ENCODE results near the gene FMN2.

FMN2 gene

GRCh38 chr1:240385985-240386978, 294.6 kb downstream of the FMN2 start:
- TF ChIP-seq POLR2AphosphoS5 (IDR thresholded peaks at IDR 0.05; ENCODE audit: low read depth, low read length): no peak
- TF ChIP-seq SIN3A (IDR thresholded peaks at IDR 0.05; ENCODE audit: borderline replicate concordance, insufficient read depth, low read length): no peak
- no peak for TF ChIP-seq TAF1 (IDR thresholded peaks at IDR 0.05; ENCODE audit: borderline replicate concordance, insufficient read depth, low read length)
- no peak for TF ChIP-seq REST (IDR thresholded peaks at IDR 0.05; ENCODE audit: insufficient read depth in 1 of 2, low read depth in 2 of 2, low read length in 2 of 2)
- no peak for TF ChIP-seq FOXP2 (optimal IDR thresholded peaks at IDR 0.05; ENCODE audit: borderline replicate concordance, extremely low read depth, extremely low read length, insufficient read depth)

- TF ChIP-seq REST (IDR thresholded peaks at IDR 0.05; ENCODE audit: insufficient read depth in 1 of 2, low read depth in 2 of 2, low read length in 2 of 2) (no peak), SIN3A (IDR thresholded peaks at IDR 0.05; ENCODE audit: borderline replicate concordance, insufficient read depth, low read length) (no peak), POLR2AphosphoS5 (IDR thresholded peaks at IDR 0.05; ENCODE audit: low read depth, low read length) (no peak), FOXP2 (optimal IDR thresholded peaks at IDR 0.05; ENCODE audit: borderline replicate concordance, extremely low read depth, extremely low read length, insufficient read depth) (no peak), TAF1 (IDR thresholded peaks at IDR 0.05; ENCODE audit: borderline replicate concordance, insufficient read depth, low read length) (no peak)
Measured at GRCh38 chr1:240387051-240387450, 295.4 kb downstream of the FMN2 start.

- TF ChIP-seq TAF1 (IDR thresholded peaks at IDR 0.05; ENCODE audit: borderline replicate concordance, insufficient read depth, low read length) (no peak), POLR2AphosphoS5 (IDR thresholded peaks at IDR 0.05; ENCODE audit: low read depth, low read length) (no peak), REST (IDR thresholded peaks at IDR 0.05; ENCODE audit: insufficient read depth in 1 of 2, low read depth in 2 of 2, low read length in 2 of 2) (no peak), FOXP2 (optimal IDR thresholded peaks at IDR 0.05; ENCODE audit: borderline replicate concordance, extremely low read depth, extremely low read length, insufficient read depth) (no peak)
Measured at GRCh38 chr1:240391660-240392260, 300.1 kb downstream of the FMN2 start.

- TF ChIP-seq POLR2AphosphoS5 (IDR thresholded peaks at IDR 0.05; ENCODE audit: low read depth, low read length): no peak
- TF ChIP-seq TAF1 (IDR thresholded peaks at IDR 0.05; ENCODE audit: borderline replicate concordance, insufficient read depth, low read length): no peak
- no peak for TF ChIP-seq SIN3A (IDR thresholded peaks at IDR 0.05; ENCODE audit: borderline replicate concordance, insufficient read depth, low read length)
- TF ChIP-seq FOXP2 (optimal IDR thresholded peaks at IDR 0.05; ENCODE audit: borderline replicate concordance, extremely low read depth, extremely low read length, insufficient read depth): no peak
- no peak for TF ChIP-seq REST (IDR thresholded peaks at IDR 0.05; ENCODE audit: insufficient read depth in 1 of 2, low read depth in 2 of 2, low read length in 2 of 2)
Measured at GRCh38 chr1:240394353-240394752, 302.7 kb downstream of the FMN2 start.

Data from PFSK-1 (cell line).